ENCODE data around the gene ATP8A2. TPM values are rescaled to one million over a fixed set of nuclear protein-coding genes. Genes with fewer than 3 reads are reported as not detected.
"Not testable (repeated sequence)": the region's sequence is repeated elsewhere in the genome, so short reads cannot be mapped to it uniquely, and the experiment has no call there.

The ATP8A2 gene
- total RNA-seq, 2 donors from 2014 or later: 0.10 to 0.64 TPM

DNA sequence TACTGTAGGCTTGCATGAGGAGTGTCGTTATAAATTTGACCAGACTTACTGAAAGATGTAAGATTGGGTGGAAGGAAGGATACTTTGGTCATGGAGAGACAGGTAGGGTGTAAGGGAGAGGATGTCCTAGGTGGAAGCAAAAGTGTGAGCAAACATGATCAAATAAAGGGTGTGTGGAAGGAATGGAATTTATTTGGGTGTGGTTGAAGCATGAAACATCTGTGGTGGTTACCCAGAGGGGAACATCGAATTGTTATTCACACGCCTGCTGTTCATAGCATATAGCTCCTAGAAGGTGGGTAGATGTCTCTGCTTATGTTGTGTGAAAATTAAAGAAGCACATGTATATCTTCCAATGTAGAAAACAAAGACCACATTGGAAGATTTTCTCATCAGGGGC, 157.7 kb downstream of the ATP8A2 start:
- no peak overlapping the region for H3K27ac ChIP-seq
- no peak overlapping the region for H3K4me3 ChIP-seq
- H3K4me1 ChIP-seq: no peaks in the 10 kb centered on the region
- no peak overlapping the region for H3K9ac ChIP-seq (ENCODE audit: low read depth in 2 of 2, low read length in 2 of 2)
- intact Hi-C loops (cut with DNase I): no loop called here
- no peak for TF ChIP-seq CTCF (IDR thresholded peaks at IDR 0.05)
- no peaks in the 10 kb centered on the region for H3K9me3 ChIP-seq
- no peak for DNase-seq
- H3K36me3 ChIP-seq: no peaks in the 10 kb centered on the region
- no peaks in the 10 kb centered on the region for H3K27me3 ChIP-seq

DNA sequence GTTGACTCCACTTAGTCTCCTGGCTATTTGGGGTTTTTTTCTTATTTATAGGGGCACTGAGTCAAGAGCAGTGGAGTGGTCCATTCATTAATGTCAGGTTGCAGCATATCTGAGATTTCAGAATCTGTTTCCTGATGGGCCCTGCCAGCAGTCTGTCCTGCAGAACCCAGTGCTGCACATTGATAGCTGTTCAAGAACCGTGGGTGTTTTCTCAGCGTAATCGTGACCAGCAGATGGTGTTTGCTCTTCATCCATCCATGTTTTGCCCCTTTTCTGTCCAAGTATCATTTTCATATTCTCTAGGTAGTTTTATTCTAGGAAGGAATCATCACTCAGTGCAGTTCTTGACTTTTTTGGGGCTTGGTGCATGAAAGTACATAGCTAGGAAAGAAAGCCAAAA, 166.5 kb downstream of the ATP8A2 start:
- no peak for DNase-seq
- no peak for TF ChIP-seq CTCF (IDR thresholded peaks at IDR 0.05)
- intact Hi-C loops (cut with DNase I): no loop called here

DNA sequence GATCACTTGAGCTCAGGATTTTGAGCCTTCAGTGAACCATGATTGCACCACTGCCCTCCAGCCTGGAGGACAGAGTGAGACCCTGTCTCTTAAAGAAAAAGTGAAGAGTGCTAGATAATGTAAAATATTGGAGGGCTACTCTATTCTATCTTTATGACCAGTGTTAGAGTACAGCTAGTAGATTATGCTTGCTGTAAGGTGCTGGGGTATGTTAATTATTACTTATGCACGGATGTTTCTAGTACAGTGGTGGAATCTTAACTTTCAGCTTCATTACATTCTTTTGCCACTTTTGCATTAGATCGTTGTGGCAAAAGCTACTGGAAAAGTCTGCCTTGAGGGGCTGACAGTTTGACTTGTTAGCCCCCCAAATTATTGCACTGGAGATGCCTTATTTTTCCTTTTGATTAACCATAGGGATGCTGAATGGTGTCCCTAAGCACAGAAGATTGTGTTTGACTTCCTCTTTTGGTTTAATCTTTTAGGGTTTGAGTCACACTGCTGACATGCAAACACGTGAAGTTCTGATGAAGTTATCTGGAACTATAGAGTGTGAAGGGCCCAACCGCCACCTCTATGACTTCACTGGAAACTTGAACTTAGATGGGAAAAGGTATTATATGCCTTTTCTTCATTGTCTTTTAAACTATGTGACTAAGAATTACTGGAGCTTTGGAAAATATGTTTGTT, 169.8 kb downstream of the ATP8A2 start:
- no peak overlapping the region for H3K4me3 ChIP-seq
- no peaks in the 10 kb centered on the region for H3K4me1 ChIP-seq
- H3K27me3 ChIP-seq: no peaks in the 10 kb centered on the region
- H3K27ac ChIP-seq: no peak overlapping the region
- TF ChIP-seq CTCF (IDR thresholded peaks at IDR 0.05): no peak
- H3K9me3 ChIP-seq: no peaks in the 10 kb centered on the region
- no peak overlapping the region for H3K9ac ChIP-seq (ENCODE audit: low read depth in 2 of 2, low read length in 2 of 2)
- no peaks in the 10 kb centered on the region for H3K36me3 ChIP-seq
- intact Hi-C loops (cut with DNase I): no loop called here
- no peak for DNase-seq

More for the DNA sequence above, 166.5 kb downstream of the ATP8A2 start:
- Histone ChIP-seq H3K36me3 (no peaks in the 10 kb centered on the region), H3K27ac (no peak overlapping the region), H3K9ac (ENCODE audit: low read depth in 2 of 2, low read length in 2 of 2) (no peak overlapping the region), H3K4me1 (no peaks in the 10 kb centered on the region), H3K27me3 (no peaks in the 10 kb centered on the region), H3K9me3 (no peaks in the 10 kb centered on the region), H3K4me3 (no peak overlapping the region)

DNA sequence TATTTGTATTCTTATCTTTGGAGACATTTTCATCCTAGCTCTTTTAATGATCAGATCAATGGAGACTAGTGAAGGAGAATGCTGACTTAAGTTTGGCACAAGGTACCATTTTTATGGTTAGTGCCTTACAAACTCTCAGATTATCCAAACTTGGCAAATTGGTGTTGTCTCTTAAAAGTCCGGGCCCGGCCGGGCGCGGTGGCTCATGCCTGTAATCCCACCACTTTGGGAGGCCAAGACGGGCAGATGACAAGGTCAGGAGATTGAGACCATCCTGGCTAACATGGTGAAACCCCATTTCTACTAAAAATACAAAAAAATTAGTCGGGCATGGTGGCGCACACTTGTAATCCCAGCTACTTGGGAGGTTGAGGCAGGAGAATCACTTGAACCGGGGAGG, 177.2 kb downstream of the ATP8A2 start:
- H3K9ac ChIP-seq (ENCODE audit: low read depth in 2 of 2, low read length in 2 of 2); H3K4me3 ChIP-seq; H3K4me1 ChIP-seq; H3K27ac ChIP-seq; H3K9me3 ChIP-seq; intact Hi-C loops (cut with DNase I); DNase-seq; H3K27me3 ChIP-seq; H3K36me3 ChIP-seq: not testable (repeated sequence)

DNA sequence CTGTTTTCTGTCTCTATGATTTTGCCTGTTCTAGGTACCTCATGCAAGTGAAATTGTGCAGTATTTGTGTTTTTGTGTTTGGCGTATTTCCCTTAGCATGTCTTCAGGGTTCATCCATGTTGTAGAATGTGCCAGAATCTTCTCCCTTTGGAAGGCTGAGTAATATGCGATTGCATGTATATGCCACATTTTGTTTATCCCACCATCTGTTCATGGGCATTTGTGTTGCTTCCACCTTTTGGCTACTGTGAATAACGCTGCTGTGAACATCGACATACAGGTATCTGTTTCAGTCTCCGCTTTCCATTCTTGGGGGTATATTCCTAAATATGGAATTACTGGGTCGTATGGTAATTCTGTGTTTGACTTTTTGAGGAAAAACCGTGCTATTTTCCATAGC, 190.0 kb downstream of the ATP8A2 start:
- no peak for TF ChIP-seq CTCF (IDR thresholded peaks at IDR 0.05)
- H3K27me3 ChIP-seq: no peaks in the 10 kb centered on the region
- intact Hi-C loops (cut with DNase I): no loop called here
- no peaks in the 10 kb centered on the region for H3K4me1 ChIP-seq
- H3K4me3 ChIP-seq: no peak overlapping the region
- H3K36me3 ChIP-seq: no peaks in the 10 kb centered on the region
- no peaks in the 10 kb centered on the region for H3K9me3 ChIP-seq
- no peak for DNase-seq
- no peak overlapping the region for H3K9ac ChIP-seq (ENCODE audit: low read depth in 2 of 2, low read length in 2 of 2)
- H3K27ac ChIP-seq: no peak overlapping the region

DNA sequence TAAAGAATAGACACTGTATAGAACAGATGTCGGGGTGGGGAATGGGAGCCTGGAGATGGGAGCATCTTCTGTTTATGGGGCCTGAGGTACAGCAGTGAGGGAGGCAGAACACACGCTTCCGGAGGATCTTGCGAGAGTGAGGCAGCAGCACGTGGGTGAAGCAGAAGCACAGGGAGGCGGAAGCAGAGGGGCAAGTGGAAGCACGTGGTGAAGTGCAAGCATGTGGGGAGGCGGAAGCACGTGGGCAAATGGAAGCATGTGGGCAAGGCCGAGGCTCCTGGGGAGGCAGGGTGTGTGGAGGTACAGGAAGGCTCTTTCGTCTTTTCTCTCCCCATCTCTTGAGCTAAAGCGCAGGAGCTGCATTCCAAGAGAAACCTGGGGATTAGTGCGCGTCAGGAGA, 198.4 kb downstream of the ATP8A2 start:
- DNase-seq: no peak
- no peak for TF ChIP-seq CTCF (IDR thresholded peaks at IDR 0.05)
- intact Hi-C loops (cut with DNase I): no loop called here
- Histone ChIP-seq H3K9me3 (no peaks in the 10 kb centered on the region), H3K4me3 (no peak overlapping the region), H3K4me1 (no peaks in the 10 kb centered on the region), H3K9ac (ENCODE audit: low read depth in 2 of 2, low read length in 2 of 2) (no peak overlapping the region), H3K27me3 (no peaks in the 10 kb centered on the region), H3K36me3 (no peaks in the 10 kb centered on the region), H3K27ac (no peak overlapping the region)
